T-helper 1 cell treated with Interleukin-12 subunit alpha and Interleukin-12 subunit beta and Interleukin-4 antibody, amounts not matched to agents 30 ng/mL and 1 ng/mL, for 36 hours (primary cell): ENCODE data around the gene DPH1. TPM values are rescaled to one million over a fixed set of nuclear protein-coding genes. Genes with fewer than 3 reads are reported as not detected.
"Not testable (repeated sequence)": the region's sequence is repeated elsewhere in the genome, so short reads cannot be mapped to it uniquely, and the experiment has no call there.

Experiments used
- intact Hi-C: fragments of 100-400 bp; cut with micrococcal nuclease; formaldehyde crosslinking; loops from one replicate; pipeline ENCODE4 v1.15.1; 2024
- total RNA-seq: library from RNA; stranded (reverse); gene quantifications from 2 replicates; pipeline ENCODE4 v1.2.3, GENCODE V29; 2022

DPH1 gene
- total RNA-seq, 1 donor from 2014 or later = 48.8 TPM

DNA sequence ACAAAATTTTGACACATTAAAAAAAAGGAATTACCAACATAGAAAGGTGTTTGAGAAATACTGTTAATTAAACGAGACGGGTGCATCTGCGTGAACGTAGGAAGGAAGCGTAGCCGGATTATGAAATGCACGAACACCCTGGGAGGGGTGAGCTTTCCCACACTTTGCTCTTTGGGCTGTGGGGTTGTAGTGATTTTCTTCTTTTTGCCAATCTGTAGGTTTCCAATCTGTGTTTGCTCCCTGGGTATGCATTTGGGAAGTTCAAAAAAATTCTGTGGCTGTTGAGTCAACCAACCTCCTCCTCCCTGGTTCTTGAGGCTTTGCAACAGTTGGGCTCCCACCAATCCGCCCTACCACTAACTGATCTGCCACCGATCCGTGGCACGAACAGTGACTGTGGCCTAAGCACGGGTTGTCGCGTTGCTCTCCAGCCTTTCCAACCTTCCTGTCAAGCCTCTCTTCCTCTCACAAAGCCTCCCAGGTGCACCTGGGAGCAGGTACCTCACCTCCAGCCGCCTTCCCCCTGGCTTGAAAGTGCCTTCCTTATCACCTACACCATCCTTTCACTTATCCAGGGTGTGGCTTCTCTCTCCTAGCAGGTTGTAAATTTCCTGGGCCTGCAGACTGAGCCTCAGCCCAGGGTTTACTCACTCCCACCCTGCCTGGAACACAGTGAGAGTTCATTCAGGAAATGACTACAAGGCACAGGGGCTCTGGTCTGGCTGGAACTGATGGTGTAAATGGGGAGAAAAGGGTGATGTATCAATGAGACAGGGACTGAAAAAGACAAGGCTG is 21.4 kb upstream of the DPH1 start:
- intact Hi-C loops = no loop called here

DNA sequence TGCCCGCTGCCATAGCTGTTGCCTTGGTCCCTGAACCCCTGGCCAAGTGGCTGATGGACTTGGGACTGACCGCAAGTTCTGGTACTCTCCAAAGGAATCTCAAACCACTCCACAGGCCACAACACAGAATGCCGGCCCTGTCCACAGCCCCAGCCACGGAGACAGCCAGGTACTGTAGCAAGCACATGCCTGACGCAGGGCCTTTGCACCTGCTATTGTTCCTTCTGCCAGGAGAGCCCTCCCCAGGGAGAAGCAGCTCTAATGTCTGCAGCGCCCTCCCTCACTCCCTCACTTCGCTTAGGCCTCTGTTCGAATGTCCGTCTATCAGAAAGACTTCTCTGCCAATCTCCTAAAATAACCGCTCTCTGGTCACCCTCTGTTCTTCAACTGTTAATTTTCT is 20.2 kb upstream of the DPH1 start:
- intact Hi-C loops = no loop called here

DNA sequence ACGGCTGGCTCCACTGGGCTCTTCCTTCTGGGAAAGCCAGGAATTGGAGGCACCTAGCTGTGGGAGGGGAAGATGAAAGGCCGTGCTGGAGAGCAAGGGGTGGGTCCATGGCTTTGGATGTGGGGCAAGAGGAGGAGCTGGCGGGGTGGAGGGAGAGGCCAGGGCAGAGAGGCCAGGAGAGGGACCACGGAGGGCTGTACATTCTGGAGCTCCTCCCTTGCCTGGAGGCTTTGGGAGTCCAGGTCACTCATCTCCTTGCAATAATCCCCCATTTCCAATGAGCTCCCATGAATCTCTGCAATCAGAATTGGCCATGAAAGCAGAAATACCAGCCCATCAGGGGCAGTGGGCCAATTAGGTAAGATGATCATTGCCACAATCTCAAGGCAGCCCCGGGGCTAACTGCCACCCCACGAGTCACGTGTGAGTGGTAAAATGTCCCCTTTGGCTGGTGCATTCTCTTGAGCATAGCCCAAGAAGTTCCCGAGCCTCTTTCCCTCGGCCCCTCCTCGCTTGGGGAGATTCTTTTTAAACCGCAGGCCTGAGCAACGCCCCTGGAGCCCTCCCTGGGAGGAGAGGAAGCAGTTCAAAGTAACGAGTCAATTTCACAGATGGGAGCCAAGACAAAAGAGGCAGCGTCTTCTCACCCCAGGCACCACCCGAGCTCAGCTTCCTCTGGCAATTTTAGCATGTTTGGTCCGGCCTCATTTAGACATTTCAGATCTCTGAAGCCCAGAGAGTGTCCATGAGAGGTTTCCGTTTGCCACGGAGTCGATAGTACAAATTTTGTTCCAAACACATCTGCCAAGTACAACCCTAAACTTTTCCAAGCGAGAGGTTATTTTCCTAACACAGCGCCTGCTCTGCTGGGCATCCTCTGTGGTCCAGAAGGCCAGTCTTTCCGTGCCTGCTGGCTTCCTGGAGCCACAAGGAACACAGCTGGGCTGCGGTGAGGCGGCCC is 18.3 kb upstream of the DPH1 start:
- intact Hi-C loops = no loop called here

DNA sequence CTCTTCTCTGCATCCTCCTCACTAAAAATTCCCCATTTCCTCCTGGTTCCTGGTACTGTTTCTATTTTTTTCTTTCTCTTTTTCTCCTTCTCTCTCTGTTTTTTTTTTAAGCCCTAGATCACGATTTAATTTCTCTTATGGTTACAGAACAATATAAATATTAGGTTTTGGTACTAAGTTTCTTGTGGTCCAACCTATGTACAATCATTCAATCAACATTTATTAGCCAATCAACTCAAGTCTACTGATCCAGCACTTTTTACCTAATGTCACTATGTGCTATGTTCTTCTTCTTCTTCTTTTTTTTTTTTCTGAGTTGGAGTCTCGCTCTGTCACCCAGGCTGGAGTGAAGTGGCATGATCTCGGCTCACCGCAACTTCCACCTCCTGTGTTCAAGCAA is 17.5 kb upstream of the DPH1 start:
- intact Hi-C loops = no loop called here

DNA sequence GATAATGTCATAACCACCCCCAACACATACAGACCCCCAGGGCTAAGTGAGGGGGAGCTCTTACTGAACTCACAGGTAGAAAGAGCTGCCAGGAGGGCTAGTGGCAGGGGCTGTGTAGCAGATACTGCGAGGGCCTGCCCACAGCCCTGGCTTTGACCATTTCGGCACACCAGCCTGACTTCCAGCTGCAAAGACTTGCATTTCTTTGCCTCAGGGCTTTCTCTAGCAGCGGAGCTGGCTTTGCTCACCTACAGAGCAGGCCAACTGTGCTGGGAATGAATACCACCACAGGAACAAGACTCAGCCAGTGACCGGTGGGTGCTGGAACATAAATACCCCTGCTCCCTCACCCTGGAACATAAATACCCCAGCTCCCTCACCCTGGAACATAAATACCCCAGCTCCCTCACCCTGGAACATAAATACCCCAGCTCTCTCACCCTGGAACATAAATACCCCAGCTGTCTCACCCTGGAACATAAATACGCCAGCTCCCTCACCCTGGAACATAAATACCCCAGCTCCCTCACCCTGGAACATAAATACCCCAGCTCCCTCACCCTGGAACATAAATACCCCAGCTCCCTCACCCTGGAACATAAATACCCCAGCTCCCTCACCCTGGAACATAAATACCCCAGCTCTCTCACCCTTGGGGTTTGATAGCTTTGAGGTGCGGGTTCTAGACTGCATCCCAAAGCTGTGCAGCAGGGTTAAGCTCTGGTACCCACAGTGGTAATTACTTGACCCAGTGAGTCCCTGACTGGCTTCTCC is 16.5 kb upstream of the DPH1 start:
- intact Hi-C loops = not testable (repeated sequence)

DNA sequence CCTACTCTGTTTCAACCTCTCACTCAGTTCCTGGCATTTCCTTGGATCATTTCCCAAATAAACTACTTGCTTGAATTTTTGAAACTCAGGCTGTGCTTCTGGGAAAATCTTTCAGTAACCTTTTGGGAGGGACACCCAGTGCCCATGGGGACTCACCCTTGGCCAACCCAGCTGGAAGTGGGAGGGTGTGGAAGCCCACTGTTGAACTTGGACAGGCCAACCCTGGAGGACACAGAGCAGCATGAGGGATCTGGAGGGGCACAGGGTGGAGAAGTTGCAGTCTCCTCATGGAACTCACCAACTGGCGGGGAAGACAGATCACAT is 16.0 kb upstream of the DPH1 start:
- intact Hi-C loops = no loop called here

DNA sequence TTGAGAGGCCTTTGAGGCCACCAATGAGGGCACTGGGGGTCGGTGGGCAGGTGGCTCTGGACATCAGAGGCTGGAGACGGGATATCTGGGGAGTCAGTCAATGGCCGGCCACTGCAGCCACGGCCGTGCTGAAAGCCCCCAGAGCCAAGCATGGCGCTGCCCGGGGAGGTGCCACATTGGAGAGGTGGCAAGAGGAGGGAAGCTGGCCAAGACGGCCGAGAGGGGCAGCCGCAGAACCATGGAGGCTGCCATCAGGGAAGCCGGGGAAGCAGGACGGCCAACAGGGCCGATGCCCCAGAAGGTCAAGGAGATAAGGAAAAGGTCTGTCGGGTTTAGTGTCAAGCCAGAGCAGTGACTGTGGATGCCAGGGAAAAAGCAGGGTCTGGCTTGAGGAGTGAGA is 14.6 kb upstream of the DPH1 start:
- intact Hi-C loops = no loop called here

DNA sequence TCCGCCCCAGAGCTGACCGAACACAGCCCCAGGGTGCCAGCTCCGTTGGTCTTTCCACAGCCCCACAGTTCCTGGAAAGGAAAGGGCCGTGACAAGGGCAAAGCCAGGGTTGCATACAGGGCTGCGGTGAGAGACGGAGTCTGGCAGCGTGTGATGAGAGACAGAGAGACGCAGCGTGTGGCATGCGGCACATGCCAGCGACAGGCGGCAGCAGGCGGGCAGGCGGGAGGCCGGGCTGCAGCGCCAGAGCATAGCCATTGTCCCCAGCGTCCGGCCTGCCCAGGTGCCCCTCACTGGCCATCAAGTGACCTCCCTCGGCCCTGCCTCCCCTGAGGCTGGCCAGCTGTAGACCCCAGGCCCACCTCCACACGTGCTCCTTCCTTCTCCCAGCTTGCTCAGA is 13.5 kb upstream of the DPH1 start:
- intact Hi-C loops = no loop called here

DNA sequence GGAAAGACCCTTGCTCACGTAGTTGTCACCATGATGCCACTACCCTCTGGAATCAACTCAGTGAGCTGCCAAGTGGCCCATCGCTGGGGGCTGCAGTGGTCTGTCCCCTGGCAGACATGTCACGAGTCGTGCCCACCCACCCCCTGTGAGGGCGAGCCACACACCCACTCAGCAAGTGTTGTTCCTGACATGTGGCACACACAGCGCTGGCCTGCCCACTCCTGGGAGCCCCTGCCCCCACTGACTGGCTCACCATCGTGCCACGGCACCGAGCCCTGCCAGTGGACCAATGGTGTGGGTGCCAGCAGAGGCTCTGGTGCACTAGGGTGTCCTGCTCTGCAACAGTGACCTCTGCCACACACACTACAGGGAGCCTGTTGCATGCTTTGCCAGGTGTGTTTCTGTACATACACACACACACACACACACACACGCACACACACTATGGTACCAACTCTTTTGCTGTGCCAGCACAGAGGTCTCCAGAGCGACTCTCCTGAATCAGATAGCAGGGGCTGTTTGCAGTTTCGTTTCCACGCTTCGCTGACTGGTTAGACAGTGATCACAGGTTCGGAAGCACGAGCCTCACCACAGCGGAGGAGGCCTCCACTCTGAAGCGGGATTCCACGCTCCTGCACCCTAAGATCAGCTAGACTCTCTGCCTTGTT is 12.5 kb upstream of the DPH1 start:
- intact Hi-C loops = no loop called here

DNA sequence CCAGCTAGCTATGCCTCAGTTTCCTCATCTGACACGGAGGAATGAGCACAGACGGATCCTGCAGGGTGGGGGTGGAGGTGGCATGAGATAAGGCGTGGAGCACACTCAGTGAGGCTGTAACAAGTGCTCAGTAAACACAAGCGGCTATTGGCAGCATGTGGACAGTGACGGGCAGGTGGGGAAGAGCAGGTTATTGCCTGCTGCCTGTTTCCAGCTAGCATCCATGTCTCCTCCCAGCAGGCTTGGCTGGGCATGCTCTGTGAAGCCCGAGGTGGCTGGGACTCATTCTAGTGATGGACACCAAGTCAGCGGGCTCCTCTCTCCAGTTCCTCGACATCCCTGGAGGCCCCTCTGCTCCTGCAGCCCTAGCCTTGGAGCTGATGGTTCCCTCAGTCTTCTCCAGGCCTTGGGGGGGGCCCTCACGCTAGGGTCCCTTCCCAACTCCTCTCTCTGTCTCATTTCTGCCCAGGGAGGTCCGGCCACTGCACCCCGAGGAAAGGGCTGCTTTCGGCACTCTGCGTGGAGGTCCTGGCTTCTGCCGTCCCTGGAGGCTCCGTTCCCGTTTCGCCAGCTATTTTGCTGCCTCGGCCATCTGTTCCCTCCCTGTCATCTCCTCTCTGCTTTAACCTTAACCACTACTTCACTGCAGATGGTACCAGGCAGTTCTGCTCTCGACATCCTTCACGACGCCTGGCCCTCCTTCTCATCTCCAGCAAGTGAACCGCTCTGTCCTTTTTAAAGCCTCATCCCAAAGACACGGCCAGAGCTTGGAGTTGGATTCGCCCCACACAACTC is 11.0 kb upstream of the DPH1 start:
- intact Hi-C loops = no loop called here

DNA sequence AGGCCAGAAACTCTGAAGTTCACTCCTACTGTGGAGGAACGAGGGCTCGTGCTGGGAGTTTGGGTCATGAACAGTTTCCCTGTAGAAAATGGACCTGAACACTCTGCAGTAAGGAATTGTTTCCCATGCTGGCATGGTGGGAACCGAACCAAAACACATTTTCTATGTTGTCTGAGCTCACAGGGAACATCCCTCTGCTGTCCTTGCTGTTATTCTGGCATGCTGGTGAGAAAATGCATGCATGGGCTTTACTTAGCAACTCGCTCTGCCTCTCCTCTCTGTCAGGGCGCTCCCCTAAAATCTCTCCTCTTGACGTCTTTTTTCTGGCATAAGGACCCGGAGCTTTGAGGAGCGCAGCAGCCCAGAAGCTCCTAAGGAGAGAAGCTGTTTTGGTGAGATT is 10.2 kb upstream of the DPH1 start:
- intact Hi-C loops = no loop called here

DNA sequence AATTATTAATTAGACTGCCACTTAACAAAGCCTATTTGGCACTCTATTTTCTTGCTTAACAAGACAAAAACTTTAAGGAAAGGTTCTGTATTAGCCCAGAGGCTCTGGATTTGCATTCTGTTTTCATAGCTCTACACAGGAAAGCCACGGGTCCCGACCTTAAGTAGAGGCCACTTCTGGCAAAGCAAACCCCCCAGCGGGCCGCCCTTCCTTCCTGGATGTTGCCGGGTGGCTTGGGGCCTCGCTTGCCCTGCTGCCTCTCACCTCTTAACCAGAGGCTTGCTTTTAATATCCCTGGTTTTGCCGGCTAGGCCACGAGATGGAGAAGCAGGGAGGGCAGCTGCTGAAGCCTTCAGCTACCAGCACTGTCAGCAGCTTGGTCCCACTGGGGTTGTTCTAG is 9.2 kb upstream of the DPH1 start:
- intact Hi-C loops = no loop called here

DNA sequence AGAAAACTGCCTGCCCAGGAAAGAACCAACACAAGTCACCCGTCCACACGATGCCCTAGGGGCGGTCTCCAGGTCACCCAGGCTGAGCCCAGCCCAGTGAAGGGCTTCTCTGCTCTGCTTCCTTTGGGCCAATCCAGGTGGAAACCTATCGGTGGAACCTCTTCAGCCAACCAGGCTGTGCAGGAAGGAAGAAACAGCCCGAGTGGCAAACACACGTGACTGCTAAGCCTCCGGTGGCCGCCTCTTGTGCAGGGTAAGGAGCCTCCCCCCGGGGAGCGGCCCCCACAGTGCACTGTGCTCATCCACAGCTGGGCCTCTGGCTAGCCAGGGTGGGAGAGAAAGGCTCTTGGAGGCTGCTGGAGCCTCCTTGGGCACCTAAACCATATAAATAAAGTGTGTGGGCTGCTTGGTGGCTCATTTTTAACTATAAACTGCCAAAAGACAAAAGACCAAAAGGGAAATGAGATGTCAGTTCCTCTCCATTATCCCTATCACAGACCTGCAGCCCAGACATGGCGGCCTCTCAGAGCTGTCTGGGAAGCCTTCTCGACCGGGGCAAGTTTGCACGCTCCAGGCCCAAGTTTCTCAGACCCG is 7.2 kb upstream of the DPH1 start:
- intact Hi-C loops = no loop called here

DNA sequence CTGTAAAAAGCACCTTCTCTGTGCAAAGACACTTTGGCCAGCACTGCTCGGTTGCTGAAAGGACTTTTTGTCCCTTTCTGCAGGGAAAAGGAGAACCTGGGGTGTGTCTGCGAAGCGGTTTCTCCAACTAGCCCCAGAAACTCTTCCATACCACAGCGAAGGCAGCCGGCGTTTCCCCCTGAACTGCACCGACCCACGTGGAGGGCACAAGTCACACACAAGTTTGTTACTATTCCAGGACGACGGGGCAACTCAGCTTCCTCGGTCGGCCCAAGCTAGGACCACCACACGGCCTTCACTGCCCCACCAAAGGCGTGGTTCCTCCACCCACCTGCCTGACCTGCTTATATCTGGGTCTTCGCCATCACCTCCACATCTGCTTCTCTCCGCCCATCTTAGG is 6.7 kb upstream of the DPH1 start:
- intact Hi-C loops = no loop called here

DNA sequence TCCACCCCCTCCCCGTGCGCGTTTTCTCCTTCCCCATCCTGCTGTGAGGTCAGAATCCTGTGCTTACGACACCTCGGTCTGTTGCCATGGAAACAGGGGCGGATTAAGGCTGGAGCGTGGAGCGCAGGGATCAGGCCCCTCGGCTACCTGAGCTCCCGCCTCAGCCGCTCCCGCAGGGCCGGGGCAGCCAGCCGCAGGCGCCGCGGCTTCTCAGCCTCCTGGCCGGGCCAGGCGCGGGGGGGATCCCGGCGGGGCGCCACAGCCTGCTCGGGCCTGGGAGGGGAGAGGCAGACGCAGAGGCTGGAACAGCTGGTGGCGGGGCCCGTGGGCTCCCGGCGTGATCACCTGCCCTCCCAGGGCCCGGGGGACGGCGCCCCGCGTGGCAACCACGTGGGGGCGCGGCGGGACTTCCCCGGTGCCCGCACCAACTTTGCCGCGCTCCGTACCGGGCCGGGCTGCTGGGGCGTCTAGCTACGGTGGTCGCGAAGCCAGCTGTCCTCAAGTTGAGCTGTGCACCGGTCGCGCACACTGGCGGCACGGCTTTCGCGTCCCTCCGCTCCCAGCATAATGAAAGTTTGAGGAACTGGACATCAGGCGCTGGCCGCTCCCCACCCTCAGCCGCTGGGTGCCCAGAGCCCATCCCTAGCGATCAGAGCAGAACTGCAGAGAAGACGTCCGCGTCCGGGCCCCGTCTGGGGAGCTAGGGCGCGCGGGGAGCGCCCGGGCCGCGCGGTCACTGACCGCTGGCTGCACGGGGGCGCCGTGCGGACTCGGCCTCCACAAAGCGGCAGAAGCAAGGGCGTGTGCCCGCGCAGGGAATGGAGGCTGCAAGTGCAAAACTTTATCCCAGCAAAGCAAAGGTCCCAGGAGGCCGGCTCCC is 6.0 kb upstream of the DPH1 start:
- intact Hi-C loops = no loop called here

DNA sequence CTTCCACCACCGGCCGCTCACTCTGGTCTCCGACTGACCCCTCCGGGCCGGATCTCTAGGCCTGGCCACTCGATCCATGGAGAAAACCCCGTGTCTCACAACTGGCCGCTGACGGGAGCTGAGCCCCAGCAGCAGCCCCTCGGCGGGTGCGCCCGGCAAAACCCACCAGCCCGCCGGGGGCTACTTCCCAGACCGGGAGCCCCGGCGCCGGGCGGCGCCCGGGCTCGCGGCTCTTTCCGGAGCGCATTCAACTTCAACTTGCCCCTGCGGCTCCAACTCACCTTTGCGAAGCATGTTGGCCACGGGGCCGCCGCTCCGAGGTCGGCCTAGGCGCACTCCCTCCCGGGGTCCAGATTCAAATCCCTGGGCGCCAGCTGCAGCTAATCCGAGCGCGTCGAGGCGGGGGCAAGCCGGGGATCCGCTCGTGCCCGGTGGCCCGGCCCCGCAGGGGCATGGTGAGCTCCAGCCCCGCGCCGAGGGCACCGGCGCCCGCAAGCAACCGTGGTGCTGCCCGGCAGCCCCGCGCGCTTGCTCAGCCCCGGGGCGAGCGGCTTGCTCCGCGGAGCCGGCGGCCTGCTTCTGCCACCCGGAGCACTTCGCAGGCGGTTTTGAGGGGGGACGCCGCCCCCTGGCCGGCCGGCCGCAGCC is 5.3 kb upstream of the DPH1 start:
- intact Hi-C loops = loop anchor here (1.0 kb wide), 5 partner anchors 17 to 307 kb away; no protein-coding TSS in a partner anchor

DNA sequence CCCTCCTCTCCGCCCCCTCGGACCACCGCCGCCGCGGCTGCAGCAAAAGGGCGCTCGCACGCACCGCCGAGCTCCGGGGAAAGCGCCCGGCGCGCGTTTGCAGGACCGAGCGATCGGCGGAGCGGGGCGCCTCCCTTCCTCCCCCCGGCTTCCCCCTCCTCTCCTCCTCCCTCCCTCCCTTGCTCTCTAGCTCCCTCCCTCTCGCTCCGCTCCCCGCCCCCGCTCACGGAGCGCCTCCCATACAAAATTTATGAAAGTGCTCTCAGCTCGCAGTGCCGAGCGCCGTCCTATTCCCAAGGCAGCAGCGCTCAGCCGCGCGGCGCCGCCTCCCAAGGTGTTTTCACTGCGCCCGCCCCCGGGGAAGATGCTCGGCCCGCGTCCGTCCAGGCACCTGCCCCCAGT is 4.7 kb upstream of the DPH1 start, which contains the start of gene RTN4RL1:
RTN4RL1 (minus strand) TSS at position 115 of the 402 bp plus-strand sequence. CDS start 469 bp downstream, outside the sequence.
- intact Hi-C loops = loop anchor here (1.0 kb wide), 5 partner anchors 16 to 308 kb away; no protein-coding TSS in a partner anchor

DNA sequence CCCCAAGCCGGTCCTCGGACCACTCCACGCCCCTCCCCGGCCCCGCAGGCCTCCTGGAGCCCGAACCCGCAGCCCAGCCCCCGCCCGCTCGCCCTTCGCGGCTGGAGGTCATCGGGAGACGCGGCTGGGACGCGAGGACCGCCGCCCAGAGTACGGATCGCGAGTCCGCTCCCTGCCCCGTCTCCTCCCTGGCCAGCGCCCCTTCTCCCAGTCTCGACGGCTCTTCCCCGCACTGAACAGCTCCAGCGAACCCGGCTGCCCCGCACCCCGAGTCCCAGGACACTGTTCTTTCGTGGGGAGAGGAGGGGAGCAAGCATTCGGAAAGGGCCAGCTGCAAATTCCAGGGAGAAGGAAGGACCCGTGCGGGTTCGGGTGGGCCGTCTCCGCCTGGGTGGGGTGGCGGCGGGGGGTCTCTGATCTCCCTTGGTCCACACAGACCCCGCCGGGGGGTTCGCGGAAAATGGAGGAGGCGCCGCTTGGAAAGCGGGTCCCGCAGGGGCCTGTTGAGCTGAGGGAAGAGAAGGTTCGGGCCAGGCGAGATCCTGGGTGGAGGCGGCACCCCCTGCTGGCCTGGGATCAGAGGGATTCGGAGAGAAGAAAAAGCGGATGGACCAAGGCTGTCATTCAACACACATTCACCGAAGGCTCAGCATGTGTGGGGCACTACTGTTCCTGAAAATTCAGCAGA is 4.2 kb upstream of the DPH1 start:
- intact Hi-C loops = loop anchor here (1.0 kb wide), 5 partner anchors 16 to 308 kb away; no protein-coding TSS in a partner anchor
